H1 (cell line): ENCODE data around the gene MACROH2A1. TPM values are rescaled to one million over a fixed set of nuclear protein-coding genes. Genes with fewer than 3 reads are reported as not detected.

Experiments
- ASH2L ChIP-seq: fragments of 200-600, 300-600 bp; sonication (generic); IDR thresholded peaks from one replicate; pipeline ENCODE4 v1.7.1; 2017; ENCODE audit warnings: low read length
- CREB1 ChIP-seq: IDR thresholded peaks from 2 replicates; pipeline ENCODE4 v1.6.1; 2012; ENCODE audit warnings: inconsistent platforms
- EZH2 ChIP-seq: fragments of 200-600 bp; sonication (generic); IDR thresholded peaks from 2 replicates; pipeline ENCODE4 v1.7.1; 2012; ENCODE audit warnings: low read depth, mild to moderate bottlenecking, moderate library complexity, low read length, inconsistent platforms; ENCODE audit not compliant: severe bottlenecking
- MAFK ChIP-seq: IDR thresholded peaks from 2 replicates; pipeline ENCODE4 v1.6.1; 2012; ENCODE audit warnings: low read depth, mild to moderate bottlenecking, improper control_type of control experiment, low read length
- NANOG ChIP-seq: IDR thresholded peaks from 2 replicates; pipeline ENCODE4 v1.6.1; 2011; ENCODE audit warnings: low read length, low read depth, mild to moderate bottlenecking, inconsistent platforms; ENCODE audit not compliant: insufficient read depth, poor library complexity, severe bottlenecking
- RXRA ChIP-seq: IDR thresholded peaks from 2 replicates; pipeline ENCODE4 v1.6.1; 2011; ENCODE audit warnings: low read depth, mild to moderate bottlenecking, low read length, moderate library complexity; ENCODE audit not compliant: insufficient read depth
- YY1 ChIP-seq: IDR thresholded peaks from 2 replicates; pipeline ENCODE4 v1.6.1; 2011; ENCODE audit warnings: low read depth, mild to moderate bottlenecking, low read length
- polyA plus RNA-seq, 7 experiments: library from polyadenylated mRNA; depleted of rRNA in 3 of 7; stranded (reverse) in 5 of 7; unstranded in 2 of 7; fragments of >200 nt in 5 of 7; fragments of 200-250 nt in 2 of 7; gene quantifications; 1 replicate in 5 of 7; 2 replicates in 1 of 7; 4 replicates in 1 of 7; pipeline versions ENCODE4 v1.2.1 to v1.2.3, GENCODE V29; 2011 to 2013; ENCODE audit warnings: missing spikeins in 2 of 7, mixed read lengths in 2 of 7
- total RNA-seq: library from RNA; stranded (reverse); fragmentation: NEBNext Ultra II Directional; extraction: Animal tissue kit (Norgen Biotek cat#: 25700); gene quantifications from 2 replicates; pipeline ENCODE4 v1.2.1, GENCODE V29; 2021

MACROH2A1 gene
- total and polyA plus RNA-seq, 2 of the 8 experiments (the other 6 are each of a cell fraction or from before 2014, with no cell fraction given), result 60.0 to 92.3 TPM

DNA sequence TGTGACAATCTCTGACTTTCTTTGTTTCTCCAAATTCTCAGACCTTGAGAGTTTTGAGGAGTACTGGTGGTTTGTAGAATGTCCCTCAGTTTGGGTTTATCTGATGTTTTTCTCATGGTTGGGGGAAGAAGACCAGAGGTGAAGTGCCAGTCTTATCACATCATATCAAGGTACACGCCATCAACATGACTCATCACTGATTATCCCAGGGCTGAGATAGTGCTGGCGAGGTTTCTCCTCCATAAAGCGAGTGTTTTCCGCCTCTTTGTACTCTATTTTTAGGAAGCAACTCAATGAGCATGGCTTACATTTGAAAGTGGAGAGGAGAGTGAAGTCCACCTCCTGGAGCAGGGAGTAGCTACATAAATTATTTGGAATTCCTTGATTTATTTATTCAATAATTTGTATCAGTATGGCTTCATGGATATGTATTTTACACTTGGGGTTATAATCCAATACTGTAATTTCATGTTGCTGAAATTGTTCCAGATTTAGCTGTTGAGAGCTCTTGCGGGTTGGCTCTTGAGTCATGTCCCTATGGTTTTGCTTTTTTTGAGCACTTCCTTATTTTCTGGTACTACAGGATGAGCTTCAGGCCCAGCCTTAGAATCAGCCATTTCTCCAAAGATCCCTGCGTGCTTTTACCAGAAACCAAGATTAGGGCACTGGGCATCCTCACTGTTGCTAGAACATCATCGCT is 24.3 kb upstream of the MACROH2A1 start (continued):
- TF ChIP-seq RXRA, result no peak
- TF ChIP-seq CREB1, result no peak
- no peak for TF ChIP-seq NANOG
- no peak for TF ChIP-seq YY1
- no peak for TF ChIP-seq EZH2
- no peak for TF ChIP-seq MAFK
- TF ChIP-seq ASH2L, result no peak
- TF ChIP-seq, all 59 proteins: peak for 0
